Metanephros (tissue), 2 donors: ENCODE results near the gene TRAK1. TPM values are rescaled to one million over a fixed set of nuclear protein-coding genes. Genes with fewer than 3 reads are reported as not detected.

Source experiments
- small RNA-seq: library from RNA; depleted of rRNA; stranded (forward); fragments of <200 nt; gene quantifications from one replicate; pipeline ENCODE3, GENCODE V24; 2014; ENCODE audit warnings: low replicate concordance
- total RNA-seq: library from RNA; depleted of rRNA; stranded (reverse); fragments of >200 nt; gene quantifications from one replicate; pipeline ENCODE4 v1.2.3, GENCODE V29; 2014

TRAK1 gene
- total RNA-seq = 61.2 TPM

GRCh38 chr3:42090973-42091731 lies at the start of gene TRAK1:
TSS of gene TRAK1 (plus strand) at chr3:42091357. CDS start at chr3:42091470, 113 bp downstream.

GRCh38 chr3:42266085-42266484 lies 174.9 kb downstream of the TRAK1 start, which contains the start of gene CCK:
TSS of gene CCK (minus strand) at chr3:42266185. CDS start at chr3:42263630, 2,555 bp downstream.

Small RNA genes lying within 50 kb of the gene (small RNA-seq; reads per million reads assigned to genes)
- gene RNU4-78P = not detected

Other genes with a start within 250 kb of the TRAK1 start
- gene ULK4, start 129.3 kb upstream of the TRAK1 start, total RNA-seq = 13.7 TPM
- gene CCK, start 174.8 kb downstream of the TRAK1 start, total RNA-seq = 0.82 TPM